GM21360 (cell line): Measurements from ENCODE around the gene PRPF8.
"Not testable (repeated sequence)": the region's sequence is repeated elsewhere in the genome, so short reads cannot be mapped to it uniquely, and the experiment has no call there.

ENCODE experiments used
- ATAC-seq: cut with Tn5 transposase; IDR thresholded peaks from one replicate; pipeline ENCODE4 v1.9.1; 2021; ENCODE audit warnings: mild to moderate bottlenecking, moderate library complexity; ENCODE audit not compliant: unreplicated experiment

PRPF8 gene

DNA sequence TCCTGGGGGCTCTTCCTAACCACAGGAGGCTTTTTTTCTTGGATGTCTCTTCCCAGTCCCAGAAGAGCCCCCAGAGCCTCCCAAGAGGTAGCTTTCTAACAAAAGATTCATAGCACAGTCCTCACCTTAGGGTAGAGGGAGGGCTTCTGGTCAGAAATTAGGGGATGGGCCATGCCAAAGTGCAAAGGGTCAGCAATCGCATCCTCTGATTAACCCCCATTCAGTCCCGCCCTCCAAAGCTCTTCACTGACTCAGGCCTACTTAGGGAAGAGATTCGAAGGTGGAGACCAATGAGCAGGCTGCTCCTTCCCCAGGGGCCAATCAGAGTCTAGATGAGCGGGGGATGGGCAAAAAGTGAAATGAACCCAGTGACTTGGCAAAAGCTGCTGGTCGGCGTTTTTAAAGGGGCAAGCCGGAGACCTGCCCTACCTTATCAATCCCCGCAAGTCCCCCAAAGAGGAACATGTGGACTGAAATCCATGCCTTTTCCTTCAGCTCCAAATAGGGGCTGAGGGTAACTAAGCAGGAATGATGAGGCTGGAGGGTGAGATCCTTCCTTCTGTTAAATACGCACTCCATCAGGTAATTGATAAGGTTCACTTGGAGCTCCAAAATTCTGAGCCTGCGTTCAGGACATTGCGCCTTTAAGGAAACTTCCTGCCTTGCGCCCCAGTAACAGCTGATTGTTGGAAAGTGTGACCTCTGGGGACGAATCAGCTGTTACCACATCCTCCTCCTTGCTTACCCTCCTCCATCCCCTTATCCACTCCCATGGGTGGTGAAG, 32.4 kb upstream of the PRPF8 start:
- peak; percentile 35 for ATAC-seq

- peak; percentile 67 for ATAC-seq
Observed at GRCh38 chr17:1716076-1716911, 31.6 kb upstream of the PRPF8 start.

- no peak for ATAC-seq
Observed at GRCh38 chr17:1715803-1716075, 31.1 kb upstream of the PRPF8 start.

DNA sequence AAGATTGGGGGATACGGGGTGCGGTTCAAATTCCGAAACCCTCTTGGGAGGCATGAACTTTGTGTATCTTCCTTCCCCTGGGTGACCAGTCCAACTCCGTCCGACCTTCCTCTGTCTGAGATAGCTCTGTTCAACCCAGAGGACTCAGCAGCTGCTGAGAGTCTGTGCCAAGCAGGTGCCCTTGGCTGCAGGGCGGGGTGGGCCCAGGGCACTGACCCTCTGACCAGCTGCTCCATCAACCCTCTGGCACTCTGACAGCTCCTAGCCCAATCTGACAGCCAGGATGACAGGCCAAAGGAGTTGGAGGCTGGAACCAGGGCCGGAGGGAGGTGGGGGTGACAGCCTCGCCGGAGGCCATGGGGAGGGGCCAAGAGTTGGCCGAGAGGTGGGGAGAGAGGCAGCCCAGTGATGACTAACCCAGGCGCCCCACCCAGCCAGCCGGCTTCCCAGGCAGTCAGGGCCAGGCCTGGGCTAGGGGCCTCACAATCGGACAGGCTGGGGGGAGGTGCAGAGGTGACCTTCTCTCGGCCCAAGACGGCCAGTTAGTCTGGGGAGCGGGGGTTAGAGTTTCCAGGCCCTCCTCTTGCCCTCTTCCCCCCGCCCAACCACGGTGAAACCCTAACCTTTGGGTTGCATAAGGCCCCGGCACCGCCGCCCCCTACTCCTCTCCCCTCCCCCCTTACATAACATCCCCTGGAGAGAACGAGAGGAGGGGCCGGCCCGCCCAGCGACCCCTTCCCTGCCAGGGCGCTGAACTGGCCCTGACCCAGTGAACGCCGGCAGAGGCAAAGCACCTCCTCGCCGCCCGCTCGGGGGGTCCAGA, 30.5 kb upstream of the PRPF8 start:
- no peak for ATAC-seq

GRCh38 chr17:1714427-1714979, 29.8 kb upstream of the PRPF8 start:
- no peak for ATAC-seq

DNA sequence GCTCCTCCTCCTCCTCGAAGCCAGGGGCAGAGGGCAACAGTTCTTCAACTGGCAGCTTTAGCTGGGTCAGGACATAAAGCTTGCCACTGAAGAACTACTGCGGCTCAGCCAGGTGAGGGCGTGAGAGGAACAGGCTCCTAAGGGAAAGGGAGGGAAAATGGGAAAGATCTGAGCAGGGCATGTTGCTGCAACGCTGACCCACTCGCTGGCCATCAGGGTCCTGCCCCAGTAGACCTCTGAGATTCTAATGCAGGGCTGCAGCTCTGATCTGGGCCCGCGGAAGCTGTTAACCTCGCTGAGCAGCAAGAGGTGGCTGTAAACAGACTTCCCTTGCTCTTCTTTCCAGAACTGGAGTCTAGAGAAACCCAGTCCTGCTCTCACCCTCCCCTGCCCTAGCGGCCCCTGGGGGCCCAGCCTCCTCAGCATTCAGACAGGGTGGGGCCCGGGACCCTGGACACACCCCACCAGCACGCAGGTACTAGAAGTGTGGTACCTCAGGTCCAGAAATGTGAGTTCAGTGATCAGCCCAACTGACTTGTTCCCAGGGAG, 29.3 kb upstream of the PRPF8 start:
- ATAC-seq, result no peak

- no peak for ATAC-seq
Observed at GRCh38 chr17:1713160-1713877, 28.7 kb upstream of the PRPF8 start.

DNA sequence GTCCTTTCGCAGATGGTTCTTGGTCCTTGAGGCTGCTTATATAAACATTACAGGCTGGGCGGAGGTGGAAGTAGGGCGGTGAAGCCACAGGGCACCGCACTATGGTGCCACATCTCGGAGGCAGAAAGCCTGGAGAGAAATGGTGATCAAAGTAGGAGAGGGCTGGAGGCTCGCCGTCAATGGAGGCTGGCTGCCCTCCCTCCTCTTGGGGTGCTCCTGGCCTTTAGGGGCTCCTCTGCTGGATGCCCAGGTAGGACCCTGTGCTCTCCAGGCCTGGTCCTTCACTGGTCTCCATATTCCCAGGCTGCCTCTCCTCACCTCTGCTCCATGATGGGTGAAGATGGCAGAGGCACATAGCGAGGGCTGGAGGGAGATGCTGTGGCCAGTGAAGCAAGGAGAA, 27.6 kb upstream of the PRPF8 start:
- no peak for ATAC-seq

- no peak for ATAC-seq
Observed at GRCh38 chr17:1711804-1712203, 27.1 kb upstream of the PRPF8 start.

DNA sequence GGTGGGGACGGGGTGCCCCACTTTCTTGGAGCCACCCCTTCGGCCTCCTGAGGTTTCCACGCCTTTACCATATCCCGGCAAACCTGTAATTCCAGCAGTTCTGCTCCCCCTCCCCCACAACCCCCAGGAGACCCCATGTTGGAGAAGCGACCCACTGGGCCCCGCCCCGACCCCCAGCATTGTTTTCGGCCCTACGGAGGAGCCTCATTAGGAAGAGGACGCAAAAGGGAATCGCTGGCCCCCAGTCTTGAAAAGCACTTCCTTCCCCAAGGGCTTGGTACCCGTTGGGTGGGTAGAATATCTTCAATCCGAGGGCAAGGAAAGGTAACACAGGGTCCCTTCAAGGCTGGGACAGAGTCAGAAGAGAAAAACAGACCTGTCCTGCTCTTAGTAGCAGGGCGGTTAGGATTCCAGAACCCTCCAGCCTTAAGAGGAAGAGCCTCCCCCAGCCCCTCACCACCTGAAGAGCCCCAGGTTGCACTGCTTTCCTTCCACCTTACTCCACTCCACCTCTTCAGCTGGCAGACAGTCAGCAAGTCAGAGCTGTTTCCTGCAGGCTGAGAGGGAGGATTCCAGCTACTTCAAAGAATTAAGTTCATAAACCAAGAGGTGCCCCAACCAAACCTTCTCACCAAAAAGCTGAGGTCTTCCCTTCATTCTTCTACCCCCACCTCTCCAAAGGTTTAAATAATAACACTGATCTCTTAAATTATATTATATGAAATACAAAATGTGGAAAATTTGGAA, 26.3 kb upstream of the PRPF8 start:
- no peak for ATAC-seq

DNA sequence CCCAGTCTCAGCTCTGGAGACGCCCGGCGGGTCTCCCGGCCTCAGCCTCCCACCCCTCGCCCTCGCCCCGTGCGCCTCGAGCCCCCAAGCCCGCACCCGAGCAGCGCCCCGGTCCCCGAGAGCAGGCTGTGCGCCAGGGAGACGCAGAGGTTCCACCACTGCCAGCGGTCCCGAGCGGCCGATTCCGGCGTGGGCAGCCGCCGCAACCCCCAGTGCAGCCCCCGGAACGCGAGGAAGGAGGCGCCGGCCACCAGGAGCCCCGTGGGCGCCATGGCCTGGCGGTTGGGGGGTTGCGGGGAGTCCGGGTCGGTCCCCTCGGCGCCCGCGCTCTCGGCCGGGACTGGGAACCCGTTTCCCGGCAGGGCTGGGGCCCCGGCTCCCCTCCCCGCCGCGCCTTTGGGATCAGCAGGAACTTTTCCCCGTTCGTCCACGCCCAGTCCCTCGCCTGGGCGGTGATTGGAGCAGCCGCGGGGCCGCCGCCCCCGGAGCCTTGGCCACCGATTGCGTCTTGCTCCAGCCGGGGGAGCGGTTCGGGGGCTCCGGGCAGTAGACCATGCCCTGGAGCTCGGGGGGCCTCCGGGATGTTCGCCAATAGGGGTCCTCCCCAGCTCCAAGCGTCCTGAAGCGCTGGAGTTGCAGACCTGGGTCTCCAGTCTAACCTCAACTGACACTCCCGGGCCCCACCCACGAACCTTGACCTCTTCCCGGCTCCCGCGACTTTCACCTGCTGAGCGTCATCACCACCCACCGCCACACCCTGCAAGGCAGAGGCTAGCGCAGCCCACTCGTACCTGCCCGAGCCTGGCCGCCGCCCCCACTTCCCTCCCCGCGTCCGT, 25.5 kb upstream of the PRPF8 start, which contains the start of gene TLCD2:
Gene TLCD2 (minus strand): TSS at position 407 of the 836 bp plus-strand sequence. CDS start 135 bp downstream, at position 272.
- no peak for ATAC-seq

- ATAC-seq, result no peak
Observed at GRCh38 chr17:1709403-1709951, 24.8 kb upstream of the PRPF8 start.

DNA sequence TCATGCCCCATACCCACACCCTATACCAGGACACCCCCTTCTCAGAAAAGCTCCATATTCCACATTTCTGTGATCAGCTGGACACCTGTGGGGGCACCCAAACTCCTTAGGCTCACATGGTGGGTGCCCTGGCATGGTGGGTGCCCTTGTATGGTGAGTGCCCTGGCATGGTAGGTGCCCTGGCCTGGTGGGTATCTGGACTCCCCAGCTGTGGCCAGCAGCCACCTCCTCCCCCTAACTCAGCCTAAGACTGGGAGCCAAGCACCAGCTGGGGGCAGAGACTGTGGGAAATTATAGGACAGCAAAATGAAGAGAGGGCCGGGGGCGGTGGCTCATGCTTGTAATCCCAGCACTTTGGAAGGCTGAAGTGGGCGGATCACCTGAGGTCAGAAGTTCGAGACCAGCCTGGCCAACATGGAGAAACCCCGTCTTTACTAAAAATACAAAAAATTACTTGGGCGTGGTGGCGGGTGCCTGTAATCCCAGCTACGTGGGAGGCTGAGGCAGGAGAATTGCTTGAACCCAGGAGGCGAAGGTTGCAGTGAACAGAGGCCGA, 24.2 kb upstream of the PRPF8 start:
- ATAC-seq, result not testable (repeated sequence)

DNA sequence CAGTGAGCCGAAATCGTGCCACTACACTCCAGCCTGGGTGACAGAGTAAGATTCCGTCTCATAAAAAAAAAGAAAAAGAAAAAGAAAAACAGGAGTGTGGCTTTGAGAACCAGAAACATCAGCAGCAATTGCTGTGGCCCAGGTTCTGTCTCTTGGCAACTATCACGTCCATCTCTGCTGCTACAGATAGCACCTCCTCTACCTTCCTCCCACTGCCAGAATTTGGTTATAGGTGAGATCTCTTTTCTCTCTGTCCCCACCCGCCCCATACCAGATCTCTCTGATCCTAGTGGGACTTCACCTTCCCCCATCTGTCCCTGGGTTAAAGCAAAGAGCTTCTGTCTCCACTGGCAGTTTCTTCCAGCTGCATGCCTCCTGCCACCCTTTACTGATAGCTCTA, 22.4 kb upstream of the PRPF8 start:
- ATAC-seq, result no peak

GRCh38 chr17:1705004-1705403, 20.3 kb upstream of the PRPF8 start:
- ATAC-seq, result no peak

GRCh38 chr17:1703063-1703462, 18.4 kb upstream of the PRPF8 start:
- ATAC-seq, result no peak

- not testable (repeated sequence) for ATAC-seq
Observed at GRCh38 chr17:1699891-1700290, 15.2 kb upstream of the PRPF8 start.

GRCh38 chr17:1697681-1698080, 13.0 kb upstream of the PRPF8 start:
- no peak for ATAC-seq
